ENCODE measurements around the gene NPHS1.

- no peak for TF ChIP-seq CTCF (IDR thresholded peaks at IDR 0.05)
- no peak for TF ChIP-seq POLR2AphosphoS5 (IDR thresholded peaks at IDR 0.05)
- no peak for TF ChIP-seq POLR2A (IDR thresholded peaks at IDR 0.05)
Observed at GRCh38 chr19:35776102-35776788, 76.1 kb downstream of the NPHS1 start.

All from sigmoid colon (tissue), 4 donors.